GM12874 (cell line): ENCODE data around the gene KRTAP1-1.
"Not testable (repeated sequence)": the region's sequence is repeated elsewhere in the genome, so short reads cannot be mapped to it uniquely, and the experiment has no call there.

ENCODE experiments used
- CTCF ChIP-seq: IDR thresholded peaks from 2 replicates; pipeline ENCODE4 v1.5.1; 2011; ENCODE audit warnings: low read depth, mild to moderate bottlenecking, control low read depth, low read length, moderate library complexity; ENCODE audit not compliant: insufficient read depth

Gene KRTAP1-1

DNA sequence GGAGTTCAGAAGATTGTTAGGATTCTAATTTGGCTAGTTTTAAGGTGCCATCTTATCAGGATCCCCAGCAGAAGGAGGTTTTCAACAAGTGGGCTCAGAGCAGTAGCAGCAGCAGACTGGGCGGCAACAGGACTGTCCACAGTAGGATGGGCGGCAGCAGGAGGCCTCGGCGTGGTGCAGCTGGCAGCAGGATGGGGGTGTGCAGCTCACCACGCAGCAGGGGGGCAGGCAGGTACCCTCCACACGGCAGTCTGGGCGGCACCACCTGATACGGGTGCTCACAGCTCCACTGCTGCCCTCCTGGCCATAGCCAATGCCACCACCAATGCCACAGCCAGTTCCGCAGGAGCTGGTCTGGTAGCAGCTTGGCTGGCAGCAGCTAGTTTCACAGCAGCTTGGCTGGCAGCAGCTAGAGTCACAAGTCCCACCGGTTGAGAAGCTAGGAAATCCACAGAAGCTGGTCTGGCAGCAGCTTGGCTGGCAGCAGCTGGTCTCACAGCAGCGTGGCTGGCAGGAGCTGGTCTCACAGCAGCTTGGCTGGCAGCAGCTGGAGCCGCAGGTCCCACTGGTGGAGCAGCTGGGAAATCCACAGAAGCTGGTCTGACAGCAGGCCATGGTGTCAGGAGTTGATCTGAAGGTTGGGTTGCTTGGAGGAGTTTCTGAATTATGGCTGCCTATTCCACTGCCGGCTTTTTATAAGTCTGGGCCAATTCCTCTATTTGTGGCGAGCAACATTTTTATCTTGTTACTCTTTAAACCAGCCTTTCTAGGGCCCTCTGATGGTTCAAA is at the start of gene KRTAP1-1:
TSS of gene KRTAP1-1 (minus strand) at position 668 of the 789 bp plus-strand sequence. CDS start at position 615, 53 bp downstream.
- not testable (repeated sequence) for TF ChIP-seq CTCF

DNA sequence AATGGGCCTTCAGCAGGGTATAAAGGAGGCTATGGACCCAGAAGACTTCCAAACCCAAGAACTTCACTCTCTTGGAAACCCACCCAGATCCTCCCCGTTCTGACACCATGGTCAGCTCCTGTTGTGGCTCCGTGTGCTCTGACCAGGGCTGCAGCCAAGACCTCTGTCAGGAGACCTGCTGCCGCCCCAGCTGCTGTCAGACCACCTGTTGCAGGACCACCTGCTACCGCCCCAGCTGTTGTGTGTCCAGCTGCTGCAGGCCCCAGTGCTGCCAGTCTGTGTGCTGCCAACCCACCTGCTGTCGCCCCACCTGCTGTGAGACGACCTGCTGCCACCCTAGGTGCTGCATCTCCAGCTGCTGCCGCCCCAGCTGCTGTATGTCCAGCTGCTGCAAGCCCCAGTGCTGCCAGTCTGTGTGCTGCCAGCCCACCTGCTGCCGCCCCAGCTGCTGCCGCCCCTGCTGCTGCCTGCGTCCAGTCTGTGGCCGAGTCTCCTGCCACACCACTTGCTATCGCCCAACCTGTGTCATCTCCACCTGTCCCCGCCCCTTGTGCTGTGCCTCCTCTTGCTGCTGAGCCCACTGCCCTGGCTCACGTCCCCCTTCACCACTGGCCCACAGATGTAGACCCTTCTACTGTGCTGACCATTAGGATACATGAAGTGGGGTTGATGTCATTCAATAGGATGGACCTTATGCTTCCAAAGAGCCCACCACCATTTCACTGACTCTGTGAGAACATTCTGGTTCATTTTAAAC is 43.0 kb upstream of the KRTAP1-1 start, which contains the start of gene KRTAP4-7:
TSS of gene KRTAP4-7 (plus strand) at position 51 of the 757 bp plus-strand sequence. CDS start at position 108, 57 bp downstream.
- TF ChIP-seq CTCF = not testable (repeated sequence)

- TF ChIP-seq CTCF = no peak
Observed at GRCh38 chr17:41082626-41083025, 41.4 kb upstream of the KRTAP1-1 start.

DNA sequence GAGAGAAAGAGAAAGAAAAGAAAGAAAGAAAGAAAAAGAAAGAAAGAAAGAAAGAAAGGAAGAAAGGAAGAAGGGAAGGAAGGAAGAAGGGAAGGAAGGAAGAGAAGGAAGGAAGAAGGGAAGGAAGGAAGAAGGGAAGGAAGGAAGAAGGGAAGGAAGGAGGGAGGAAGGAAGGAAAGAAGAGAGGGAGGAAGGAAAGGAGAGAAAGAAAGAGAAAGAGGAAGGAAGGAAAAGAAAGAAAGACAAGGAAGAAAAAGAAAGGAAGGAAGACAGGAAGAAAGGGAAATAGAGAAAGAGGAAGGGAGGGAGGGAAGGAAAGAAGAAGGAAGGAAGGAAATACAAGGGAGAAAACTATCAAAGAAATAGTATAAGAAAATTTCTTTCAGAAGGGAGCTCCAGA is 35.5 kb upstream of the KRTAP1-1 start:
- TF ChIP-seq CTCF = no peak

DNA sequence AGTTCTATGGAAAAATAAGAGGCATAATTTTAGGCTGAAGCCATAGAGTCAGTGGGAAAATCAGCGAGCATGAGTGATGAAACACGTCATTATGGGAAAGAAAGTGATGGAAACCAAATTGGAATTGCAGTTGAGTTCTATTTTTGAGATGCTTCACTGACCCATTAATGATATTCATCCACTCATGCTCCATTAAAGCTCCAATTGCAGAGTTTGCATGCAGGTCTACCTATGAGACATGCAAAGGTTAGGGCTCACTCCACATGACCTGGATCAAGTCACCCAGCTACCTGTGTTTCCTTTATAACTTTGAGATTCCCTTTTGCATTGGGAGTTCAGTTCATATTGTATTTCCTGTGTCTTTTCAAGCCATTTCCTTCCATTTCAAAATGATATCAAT is 32.4 kb upstream of the KRTAP1-1 start:
- TF ChIP-seq CTCF = no peak

- no peak for TF ChIP-seq CTCF
Observed at GRCh38 chr17:41071606-41072360, 30.5 kb upstream of the KRTAP1-1 start.

GRCh38 chr17:41069031-41069430 is 27.8 kb upstream of the KRTAP1-1 start:
- no peak for TF ChIP-seq CTCF
